ENCODE data around the gene ALK. TPM values are rescaled to one million over a fixed set of nuclear protein-coding genes. Genes with fewer than 3 reads are reported as not detected.
A peak's percentile ranks its signal among the peaks of the same experiment; 100 is the strongest.

ALK gene
- total RNA-seq, 2 donors from 2014 or later, result under 0.01 to 0.26 TPM

GRCh38 chr2:29480426-29480825, 441.0 kb downstream of the ALK start:
- H3K27ac ChIP-seq, result no peak overlapping the region
- 52 to 79% methylated on average over 4 of the region's 4 CpGs for WGBS, 2 donors
- intact Hi-C loops (cut with DNase I), result no loop called here
- TF ChIP-seq CTCF (IDR thresholded peaks at IDR 0.05) (no peak), POLR2A (IDR thresholded peaks at IDR 0.05) (no peak)
- no peak for ATAC-seq
- no peaks in the 10 kb centered on the region for H3K27me3 ChIP-seq
- H3K4me3 ChIP-seq, result no peak overlapping the region
- peaks cover 6% of the 10 kb centered on the region for H3K4me1 ChIP-seq
- H3K9me3 ChIP-seq, result no peaks in the 10 kb centered on the region
- DNase-seq, result peak in 1 of 4 donors; percentile 28
- no peaks in the 10 kb centered on the region for H3K36me3 ChIP-seq (replicated peaks in 1 of 2; ENCODE audit: insufficient read depth in 1 of 2, low read depth in 2 of 2)

- intact Hi-C loops (cut with DNase I), result no loop called here
- 91 to 93% methylated on average over 2 of the region's 2 CpGs for WGBS, 2 donors
- no peaks in the 10 kb centered on the region for H3K36me3 ChIP-seq (replicated peaks in 1 of 2; ENCODE audit: insufficient read depth in 1 of 2, low read depth in 2 of 2)
- ATAC-seq (no peak), DNase-seq (no peak)
- no peak overlapping the region for H3K27ac ChIP-seq
- no peaks in the 10 kb centered on the region for H3K9me3 ChIP-seq
- TF ChIP-seq POLR2A (IDR thresholded peaks at IDR 0.05) (no peak), CTCF (IDR thresholded peaks at IDR 0.05) (no peak)
- H3K4me1 ChIP-seq, result peaks cover 6% of the 10 kb centered on the region
- H3K27me3 ChIP-seq, result no peaks in the 10 kb centered on the region
- no peak overlapping the region for H3K4me3 ChIP-seq
Observed at GRCh38 chr2:29479401-29479800, 442.0 kb downstream of the ALK start.

GRCh38 chr2:29478641-29479040, 442.7 kb downstream of the ALK start:
- ATAC-seq, result no peak
- Histone ChIP-seq H3K4me1 (peaks cover 6% of the 10 kb centered on the region), H3K4me3 (no peak overlapping the region), H3K27me3 (no peaks in the 10 kb centered on the region), H3K27ac (no peak overlapping the region), H3K9me3 (no peaks in the 10 kb centered on the region), H3K36me3 (replicated peaks in 1 of 2; ENCODE audit: insufficient read depth in 1 of 2, low read depth in 2 of 2) (no peaks in the 10 kb centered on the region)
- intact Hi-C loops (cut with DNase I), result no loop called here
- 90 to 93% methylated on average over 4 of the region's 4 CpGs for WGBS, 2 donors
- TF ChIP-seq CTCF (IDR thresholded peaks at IDR 0.05) (no peak), POLR2A (IDR thresholded peaks at IDR 0.05) (no peak)
- DNase-seq, result no peak

GRCh38 chr2:29477186-29477585, 444.2 kb downstream of the ALK start:
- H3K4me3 ChIP-seq, result no peak overlapping the region
- no peaks in the 10 kb centered on the region for H3K36me3 ChIP-seq (replicated peaks in 1 of 2; ENCODE audit: insufficient read depth in 1 of 2, low read depth in 2 of 2)
- intact Hi-C loops (cut with DNase I), result no loop called here
- H3K4me1 ChIP-seq, result no peaks in the 10 kb centered on the region
- no peaks in the 10 kb centered on the region for H3K27me3 ChIP-seq
- ATAC-seq (no peak), DNase-seq (no peak)
- H3K27ac ChIP-seq, result no peak overlapping the region
- TF ChIP-seq POLR2A (IDR thresholded peaks at IDR 0.05) (no peak), CTCF (IDR thresholded peaks at IDR 0.05) (no peak)
- H3K9me3 ChIP-seq, result no peaks in the 10 kb centered on the region

- no peak for ATAC-seq
- H3K9me3 ChIP-seq, result peaks cover 0 to 2% (median 0%) of the 10 kb centered on the region in 3 donors
- no peaks in the 10 kb centered on the region for H3K4me1 ChIP-seq
- H3K4me3 ChIP-seq, result no peak overlapping the region
- 92 to 94% methylated on average over 9 of the region's 9 CpGs for WGBS, 2 donors
- intact Hi-C loops (cut with DNase I), result no loop called here
- no peak for DNase-seq
- no peak overlapping the region for H3K27ac ChIP-seq
- no peak for TF ChIP-seq CTCF (IDR thresholded peaks at IDR 0.05)
- TF ChIP-seq POLR2A (IDR thresholded peaks at IDR 0.05), result no peak
- H3K36me3 ChIP-seq (replicated peaks in 1 of 2; ENCODE audit: insufficient read depth in 1 of 2, low read depth in 2 of 2), result no peaks in the 10 kb centered on the region
- H3K27me3 ChIP-seq, result no peaks in the 10 kb centered on the region
Observed at GRCh38 chr2:29475499-29475898, 445.9 kb downstream of the ALK start.
